Omental fat pad (tissue), 4 donors: ENCODE data around the gene ATOX1. TPM values are rescaled to one million over a fixed set of nuclear protein-coding genes. Genes with fewer than 3 reads are reported as not detected.

Experiments
- ATAC-seq: fragments of 150-250 bp; one replicate; pipeline ENCODE4 v1.9.1; 2016; ENCODE audit warnings: mild to moderate bottlenecking, moderate library complexity; ENCODE audit not compliant: low FRiP score
- DNase-seq: peaks from one replicate; pipeline ENCODE4 v3.0.0-alpha.2; 2019; ENCODE audit warnings: low spot score
- CTCF ChIP-seq, 3 donors: fragments of 450-650 bp; IDR thresholded peaks; one replicate each; pipeline ENCODE4 v1.5.1; 2016 to 2017; ENCODE audit warnings: antibody characterized with exemption in 3 of 3, mild to moderate bottlenecking in 3 of 3, moderate library complexity in 2 of 3
- total RNA-seq, 4 donors: library from RNA; depleted of rRNA; stranded (reverse); fragments of >200 nt; gene quantifications; one replicate each; pipeline ENCODE4 v1.1.0, GENCODE V29; 2016

ATOX1 gene
- total RNA-seq, 4 donors from 2014 or later, result 81.5 to 162 (median 109) TPM

- no peak for DNase-seq
- no peak for TF ChIP-seq CTCF (IDR thresholded peaks at IDR 0.05)
- ATAC-seq, result no peak
Measured at GRCh38 chr5:151751593-151751992, 6.8 kb downstream of the ATOX1 start.

- no peak for TF ChIP-seq CTCF (IDR thresholded peaks at IDR 0.05)
- ATAC-seq, result no peak
- DNase-seq, result no peak
Measured at GRCh38 chr5:151751091-151751490, 7.3 kb downstream of the ATOX1 start.

- no peak for TF ChIP-seq CTCF (IDR thresholded peaks at IDR 0.05)
- ATAC-seq, result no peak
- no peak for DNase-seq
Measured at GRCh38 chr5:151750121-151750520, 8.3 kb downstream of the ATOX1 start.

DNA sequence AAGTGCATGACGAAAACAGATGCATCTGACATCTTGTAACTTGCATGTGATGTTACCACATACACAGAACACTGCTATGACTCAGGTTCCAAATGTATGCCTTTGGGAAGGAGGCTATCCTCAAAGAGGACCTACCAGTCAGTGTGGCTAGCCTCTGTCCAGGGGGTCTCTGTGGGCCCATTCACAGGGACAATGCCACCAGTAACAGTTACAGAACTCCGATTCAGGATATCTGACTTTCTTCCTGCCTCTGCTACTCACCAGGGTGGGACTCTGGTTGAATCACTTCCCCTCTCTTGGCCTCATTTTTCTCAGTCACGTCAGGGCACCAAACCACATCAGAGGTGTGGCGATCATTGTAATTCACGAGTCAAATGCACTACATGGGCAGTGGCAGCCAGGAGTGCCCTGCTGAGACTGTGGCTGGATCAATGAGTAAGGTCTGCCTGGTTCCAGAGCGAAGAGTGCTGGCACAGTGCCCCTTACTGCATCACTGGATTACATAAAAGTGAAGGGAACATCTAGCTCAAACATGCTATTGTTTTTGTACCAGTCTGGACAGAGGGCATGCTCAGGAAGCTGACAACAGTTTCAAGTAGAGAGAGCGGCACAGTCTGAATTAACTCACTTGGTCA lies 13.2 kb downstream of the ATOX1 start:
- DNase-seq (peak; percentile 69), ATAC-seq (no peak)

GRCh38 chr5:151743530-151743929 lies 14.9 kb downstream of the ATOX1 start:
- no peak for ATAC-seq
- DNase-seq, result no peak
- TF ChIP-seq CTCF (IDR thresholded peaks at IDR 0.05), result no peak

More for the DNA sequence above, 13.2 kb downstream of the ATOX1 start:
- no peak for TF ChIP-seq CTCF (IDR thresholded peaks at IDR 0.05)

DNA sequence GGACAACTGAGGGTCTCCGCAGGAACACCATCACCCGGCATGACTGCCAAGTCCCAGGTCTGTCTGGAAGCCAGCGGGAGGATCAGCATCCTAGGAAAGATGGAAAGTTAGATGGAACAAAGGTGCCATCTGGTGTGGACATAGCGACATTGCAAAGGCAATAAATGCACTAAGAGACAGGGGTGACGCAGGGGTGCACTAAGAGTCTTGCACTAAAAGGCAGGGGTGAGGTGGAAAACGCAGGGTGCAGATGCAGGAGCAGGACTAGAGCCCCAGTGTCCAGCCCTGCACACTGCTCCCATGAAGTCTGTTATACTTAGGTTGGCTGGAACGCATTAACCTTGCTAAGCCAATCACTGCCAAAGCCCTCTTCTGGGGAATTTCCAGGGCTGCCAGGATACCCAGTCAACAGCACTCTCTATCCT lies 15.5 kb downstream of the ATOX1 start:
- no peak for TF ChIP-seq CTCF (IDR thresholded peaks at IDR 0.05)
- DNase-seq, result no peak
- no peak for ATAC-seq

DNA sequence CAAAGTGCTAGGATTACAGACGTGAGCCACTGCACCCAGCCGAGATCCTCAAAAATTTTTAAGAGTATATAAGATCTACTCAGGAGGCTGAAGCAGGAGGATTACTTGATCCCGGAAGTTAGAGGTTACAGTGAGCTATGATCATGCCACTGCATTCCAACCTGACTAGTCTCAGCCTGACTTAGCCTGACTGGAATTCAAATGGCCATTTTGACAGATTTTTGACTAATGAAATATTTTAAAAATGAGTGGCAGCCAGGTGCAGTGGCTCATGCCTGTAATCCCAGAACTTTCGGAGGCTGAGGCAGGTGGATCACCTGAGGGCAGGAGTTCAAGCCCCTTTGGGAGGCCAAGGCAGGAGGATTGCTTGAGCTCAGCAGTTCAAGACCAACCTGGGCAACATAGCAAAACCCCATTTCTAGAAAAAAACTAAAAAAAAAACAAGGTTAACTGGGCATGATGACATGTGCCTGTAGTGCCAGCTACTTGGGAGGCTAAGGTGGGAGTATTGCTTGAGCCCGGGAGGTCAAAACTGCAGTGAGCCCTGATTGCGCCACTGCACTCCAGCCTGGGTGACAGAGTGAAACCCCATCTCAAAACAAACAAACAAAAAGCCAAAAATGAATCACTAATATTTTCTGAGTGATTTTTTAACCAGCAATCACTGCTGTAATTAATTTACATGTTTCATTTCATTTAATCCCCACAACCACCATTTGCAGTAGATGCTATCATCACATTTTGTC lies 16.6 kb downstream of the ATOX1 start:
- no peak for TF ChIP-seq CTCF (IDR thresholded peaks at IDR 0.05)
- DNase-seq (no peak), ATAC-seq (no peak)
